GM12875 (cell line): Measurements from ENCODE around the gene DUSP22.
"Not testable (repeated sequence)": the region's sequence is repeated elsewhere in the genome, so short reads cannot be mapped to it uniquely, and the experiment has no call there.

Experiments
- H3K4me3 ChIP-seq: one replicate; pipeline ENCODE4 v1.5.1; 2011; ENCODE audit warnings: low read depth, low read length, control low read depth
- CTCF ChIP-seq: IDR thresholded peaks from 2 replicates; pipeline ENCODE4 v1.5.1; 2011; ENCODE audit warnings: low read depth, mild to moderate bottlenecking, control low read depth, inconsistent platforms, low read length, moderate library complexity, borderline replicate concordance; ENCODE audit not compliant: insufficient read depth

The DUSP22 gene

GRCh38 chr6:366389-367297 is 74.4 kb downstream of the DUSP22 start:
- no peak overlapping the region for H3K4me3 ChIP-seq
- TF ChIP-seq CTCF: no peak

- H3K4me3 ChIP-seq: no peak overlapping the region
- TF ChIP-seq CTCF: no peak
Observed at GRCh38 chr6:367298-367794, 75.1 kb downstream of the DUSP22 start.

GRCh38 chr6:367891-368630 is 75.8 kb downstream of the DUSP22 start:
- no peak overlapping the region for H3K4me3 ChIP-seq
- TF ChIP-seq CTCF: no peak

- no peak overlapping the region for H3K4me3 ChIP-seq
- TF ChIP-seq CTCF: no peak
Observed at GRCh38 chr6:369559-370431, 77.5 kb downstream of the DUSP22 start.

- TF ChIP-seq CTCF: no peak
- no peak overlapping the region for H3K4me3 ChIP-seq
Observed at GRCh38 chr6:370555-370954, 78.3 kb downstream of the DUSP22 start.

- H3K4me3 ChIP-seq: not testable (repeated sequence)
Observed at GRCh38 chr6:371851-372250, 79.6 kb downstream of the DUSP22 start.
